SU-DHL-6 (cell line): ENCODE measurements around the gene HOXA9.
A peak's percentile ranks its signal among the peaks of the same experiment; 100 is the strongest.

Experiments
- H2AFZ ChIP-seq: fragments of 200-600 bp; sonication (generic); 2 replicates; pipeline ENCODE4 v1.6.1; 2014; ENCODE audit warnings: low read depth, mild to moderate bottlenecking, moderate library complexity, mixed read lengths, antibody characterized with exemption, low read length; ENCODE audit not compliant: severe bottlenecking
- H3F3A ChIP-seq: fragments of 200-600 bp; shearing (Covaris generic); 2 replicates; pipeline ENCODE4 v1.6.0; 2016; ENCODE audit warnings: antibody characterized with exemption, mild to moderate bottlenecking; ENCODE audit not compliant: insufficient read depth
- H3K27ac ChIP-seq: fragments of 200-600 bp; sonication (generic); 2 replicates; pipeline ENCODE4 v1.5.1; 2016; ENCODE audit warnings: low read depth, mild to moderate bottlenecking, low read length, moderate library complexity, mixed read lengths
- H3K27me3 ChIP-seq: fragments of 200-600 bp; sonication (generic), shearing (Covaris generic); 2 replicates; pipeline ENCODE4 v1.6.0; 2014; ENCODE audit warnings: mild to moderate bottlenecking, low read length
- H3K36me3 ChIP-seq: fragments of 200-600 bp; sonication (generic); 2 replicates; pipeline ENCODE4 v1.6.1; 2014; ENCODE audit warnings: mild to moderate bottlenecking, low read length, mixed read lengths
- H3K4me2 ChIP-seq: fragments of 300-600, 200-600 bp; shearing (Covaris generic), sonication (generic); 2 replicates; pipeline ENCODE4 v1.6.0; 2014; ENCODE audit warnings: low read length, low read depth, mild to moderate bottlenecking; ENCODE audit not compliant: poor library complexity, severe bottlenecking
- H3K4me3 ChIP-seq: fragments of 200-600 bp; sonication (generic); 2 replicates; pipeline ENCODE4 v1.5.1; 2014; ENCODE audit warnings: antibody characterized with exemption, low read length, mild to moderate bottlenecking, mixed read lengths; ENCODE audit not compliant: insufficient read depth, poor library complexity, severe bottlenecking
- H3K79me2 ChIP-seq: fragments of 200-600 bp; sonication (generic); 2 replicates; pipeline ENCODE4 v1.6.1; 2014; ENCODE audit warnings: mild to moderate bottlenecking, low read length, moderate library complexity; ENCODE audit not compliant: insufficient read depth
- H3K9ac ChIP-seq: fragments of 200-600 bp; sonication (generic); 2 replicates; pipeline ENCODE4 v1.7.0; 2014; ENCODE audit warnings: mild to moderate bottlenecking, low read length
- H3K9me2 ChIP-seq: fragments of 200-600 bp; sonication (generic); replicated peaks from 2 replicates; pipeline ENCODE4 v1.6.1; 2014; ENCODE audit warnings: low read length; ENCODE audit not compliant: insufficient read depth
- H3K9me3 ChIP-seq: fragments of 200-600 bp; sonication (generic); 2 replicates; pipeline ENCODE4 v1.6.1; 2014; ENCODE audit warnings: low read length, mixed read lengths; ENCODE audit not compliant: insufficient read depth
- H4K20me1 ChIP-seq: fragments of 200-600 bp; sonication (generic); 2 replicates; pipeline ENCODE4 v1.6.1; 2014; ENCODE audit warnings: low read depth, mild to moderate bottlenecking, antibody characterized with exemption, low read length, moderate library complexity, mixed read lengths
- EZH2phosphoT487 ChIP-seq: fragments of 200-600 bp; sonication (generic), shearing (Covaris generic); conservative IDR thresholded peaks from 2 replicates; pipeline ENCODE4 v1.6.1; 2018; ENCODE audit warnings: mild to moderate bottlenecking, antibody characterized with exemption, low read length, moderate library complexity, mixed read lengths
- TF ChIP-seq, protein P1 (sequence below): fragments of 200-600 bp; sonication (generic); IDR thresholded peaks from one replicate; pipeline ENCODE4 v1.5.1; 2017; ENCODE audit warnings: antibody characterized with exemption, mild to moderate bottlenecking, low read length, moderate library complexity; ENCODE audit not compliant: insufficient read depth, poor library complexity, severe bottlenecking

The HOXA9 gene

DNA sequence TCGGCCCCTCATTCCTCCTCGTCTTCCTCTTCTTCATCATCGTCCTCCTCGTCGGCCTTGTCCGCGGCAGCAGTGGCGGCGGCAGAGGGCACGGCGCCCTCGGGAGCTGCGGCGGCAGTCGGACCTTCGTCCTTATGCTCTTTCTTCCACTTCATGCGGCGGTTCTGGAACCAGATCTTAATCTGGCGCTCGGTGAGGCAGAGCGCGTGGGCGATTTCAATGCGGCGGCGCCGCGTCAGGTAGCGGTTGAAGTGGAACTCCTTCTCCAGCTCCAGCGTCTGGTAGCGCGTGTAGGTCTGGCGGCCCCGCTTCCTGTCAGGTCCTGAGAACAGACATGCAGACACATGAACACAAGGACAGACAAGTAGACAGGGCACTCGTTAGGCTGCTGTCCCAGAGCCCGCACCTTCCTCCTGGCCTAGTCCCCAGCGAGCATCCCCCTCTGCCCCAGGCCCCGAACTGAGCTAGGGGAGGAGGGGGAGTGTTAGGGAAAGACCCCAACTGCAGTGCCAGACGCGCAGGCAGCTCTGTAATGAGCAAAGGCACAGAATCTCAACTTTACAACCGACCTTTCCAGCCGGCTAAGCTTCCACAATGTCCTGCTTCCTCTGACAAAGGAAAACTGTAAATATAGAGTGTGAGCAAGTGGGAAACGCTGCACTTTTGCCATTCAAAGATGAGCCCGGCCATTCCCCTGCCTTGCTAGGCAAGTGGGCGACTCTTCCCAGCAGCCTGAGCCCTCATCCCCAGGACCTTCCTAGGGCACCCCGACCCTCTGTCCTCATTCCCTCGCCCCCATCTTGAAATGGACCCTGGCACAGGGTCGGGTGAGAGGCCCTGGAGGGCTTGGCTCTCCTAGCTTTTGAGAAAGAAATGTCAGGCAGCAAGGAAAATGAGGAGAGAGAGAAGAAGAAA, 10.2 kb downstream of the HOXA9 start:
- Histone ChIP-seq H3F3A (peaks cover 17% of the 10 kb centered on the region), H3K79me2 (peaks cover 8% of the 10 kb centered on the region; the same call in 1 of the 2 replicates), H3K9ac (peak overlapping the region; percentile 83), H4K20me1 (no peaks in the 10 kb centered on the region), H3K4me3 (peak overlapping the region; percentile 69), H3K9me3 (no peaks in the 10 kb centered on the region), H3K4me2 (peak overlapping the region; percentile 83), H2AFZ (peak overlapping the region; percentile 77), H3K27ac (peak overlapping the region; percentile 85), H3K9me2 (no peaks in the 10 kb centered on the region), H3K36me3 (0 out of 2 replicates have a peak, but pooled peaks cover 4% of the 10 kb centered on the region), H3K27me3 (no peaks in the 10 kb centered on the region)
- TF ChIP-seq, protein P1, sequence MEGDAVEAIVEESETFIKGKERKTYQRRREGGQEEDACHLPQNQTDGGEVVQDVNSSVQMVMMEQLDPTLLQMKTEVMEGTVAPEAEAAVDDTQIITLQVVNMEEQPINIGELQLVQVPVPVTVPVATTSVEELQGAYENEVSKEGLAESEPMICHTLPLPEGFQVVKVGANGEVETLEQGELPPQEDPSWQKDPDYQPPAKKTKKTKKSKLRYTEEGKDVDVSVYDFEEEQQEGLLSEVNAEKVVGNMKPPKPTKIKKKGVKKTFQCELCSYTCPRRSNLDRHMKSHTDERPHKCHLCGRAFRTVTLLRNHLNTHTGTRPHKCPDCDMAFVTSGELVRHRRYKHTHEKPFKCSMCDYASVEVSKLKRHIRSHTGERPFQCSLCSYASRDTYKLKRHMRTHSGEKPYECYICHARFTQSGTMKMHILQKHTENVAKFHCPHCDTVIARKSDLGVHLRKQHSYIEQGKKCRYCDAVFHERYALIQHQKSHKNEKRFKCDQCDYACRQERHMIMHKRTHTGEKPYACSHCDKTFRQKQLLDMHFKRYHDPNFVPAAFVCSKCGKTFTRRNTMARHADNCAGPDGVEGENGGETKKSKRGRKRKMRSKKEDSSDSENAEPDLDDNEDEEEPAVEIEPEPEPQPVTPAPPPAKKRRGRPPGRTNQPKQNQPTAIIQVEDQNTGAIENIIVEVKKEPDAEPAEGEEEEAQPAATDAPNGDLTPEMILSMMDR, result no peak
- no peak for TF ChIP-seq EZH2phosphoT487

DNA sequence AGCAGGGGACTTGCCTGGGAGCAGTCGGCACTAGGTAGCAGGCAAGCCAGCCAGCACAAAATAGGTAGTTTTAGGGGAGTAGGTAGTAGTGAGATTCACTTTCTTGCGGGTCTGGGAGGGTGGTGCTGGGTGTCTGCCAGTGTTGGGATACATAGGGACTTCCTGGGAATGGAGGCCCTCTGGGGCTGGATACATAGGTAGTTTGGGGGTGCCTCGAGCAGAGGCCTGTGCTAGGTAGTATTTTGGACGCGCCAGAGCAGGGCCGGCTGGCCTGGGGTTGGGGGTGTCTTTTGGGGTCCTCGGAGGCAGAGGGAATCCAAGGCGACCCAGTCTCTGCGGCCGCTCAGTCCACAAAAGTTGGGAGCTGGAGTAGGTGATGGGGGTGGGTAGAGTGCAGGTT, 11.0 kb downstream of the HOXA9 start:
- H3K27ac ChIP-seq, result no peak overlapping the region

DNA sequence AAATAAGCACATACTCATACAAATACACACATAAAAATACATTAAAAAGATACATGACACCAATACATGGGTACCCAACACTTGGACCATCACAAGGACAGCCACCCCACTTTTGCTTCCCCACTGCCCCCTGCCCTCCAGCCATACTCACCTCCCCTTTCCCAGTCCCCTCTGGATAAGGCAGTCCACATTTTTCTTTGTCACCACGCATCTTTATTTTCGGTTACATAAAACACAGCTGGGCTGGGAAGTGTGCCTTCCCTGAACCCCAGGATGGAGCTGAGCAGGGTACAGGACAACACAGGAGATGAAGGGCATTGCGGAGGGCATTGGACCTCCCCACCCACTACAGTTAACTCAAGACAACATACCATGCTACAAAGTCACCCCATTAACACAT, 11.8 kb downstream of the HOXA9 start:
- H3K79me2 ChIP-seq, result peaks cover 19% of the 10 kb centered on the region; the same call in 1 of the 2 replicates
- H3K36me3 ChIP-seq, result 0 out of 2 replicates have a peak, but pooled peaks cover 4% of the 10 kb centered on the region
- H3K27me3 ChIP-seq, result no peaks in the 10 kb centered on the region
- H3K9me3 ChIP-seq, result no peaks in the 10 kb centered on the region
- H3K4me3 ChIP-seq, result no peak overlapping the region
- no peak overlapping the region for H3K9ac ChIP-seq
- no peak overlapping the region for H3K27ac ChIP-seq
- H3F3A ChIP-seq, result peaks cover 8% of the 10 kb centered on the region; the same call in 1 of the 2 replicates
- no peak for TF ChIP-seq EZH2phosphoT487
- TF ChIP-seq, protein P1, result no peak
- H3K9me2 ChIP-seq, result no peaks in the 10 kb centered on the region
- H2AFZ ChIP-seq, result no peak overlapping the region
- no peaks in the 10 kb centered on the region for H4K20me1 ChIP-seq
- no peak overlapping the region for H3K4me2 ChIP-seq

More for the DNA sequence above, 11.0 kb downstream of the HOXA9 start:
- no peaks in the 10 kb centered on the region for H3K9me3 ChIP-seq
- no peaks in the 10 kb centered on the region for H3K27me3 ChIP-seq
- TF ChIP-seq, protein P1, result no peak
- peak overlapping the region; percentile 77 for H2AFZ ChIP-seq
- H3K79me2 ChIP-seq, result peaks cover 15% of the 10 kb centered on the region; the same call in 1 of the 2 replicates
- no peaks in the 10 kb centered on the region for H3K9me2 ChIP-seq
- no peaks in the 10 kb centered on the region for H4K20me1 ChIP-seq
- H3K4me2 ChIP-seq, result peak overlapping the region; percentile 83
- 0 out of 2 replicates have a peak, but pooled peaks cover 4% of the 10 kb centered on the region for H3K36me3 ChIP-seq
- H3K9ac ChIP-seq, result peak overlapping the region; percentile 83
- H3F3A ChIP-seq, result peaks cover 13% of the 10 kb centered on the region
- no peak overlapping the region for H3K4me3 ChIP-seq
